NCI-H446 treated with DMSO at 0.1 percent for 48 hours (cell line): ENCODE measurements around the gene VSTM4.

ENCODE experiments used
- DNase-seq: peaks from one replicate; lab custom pipeline; 2025; lab: John Stamatoyannopoulos, UW

Gene VSTM4

GRCh38 chr10:49115015-49115795, at the start of gene VSTM4:
TSS of gene VSTM4 (minus strand) at chr10:49115522. CDS start at chr10:49115485, 37 bp downstream.
- no peak for DNase-seq

DNA sequence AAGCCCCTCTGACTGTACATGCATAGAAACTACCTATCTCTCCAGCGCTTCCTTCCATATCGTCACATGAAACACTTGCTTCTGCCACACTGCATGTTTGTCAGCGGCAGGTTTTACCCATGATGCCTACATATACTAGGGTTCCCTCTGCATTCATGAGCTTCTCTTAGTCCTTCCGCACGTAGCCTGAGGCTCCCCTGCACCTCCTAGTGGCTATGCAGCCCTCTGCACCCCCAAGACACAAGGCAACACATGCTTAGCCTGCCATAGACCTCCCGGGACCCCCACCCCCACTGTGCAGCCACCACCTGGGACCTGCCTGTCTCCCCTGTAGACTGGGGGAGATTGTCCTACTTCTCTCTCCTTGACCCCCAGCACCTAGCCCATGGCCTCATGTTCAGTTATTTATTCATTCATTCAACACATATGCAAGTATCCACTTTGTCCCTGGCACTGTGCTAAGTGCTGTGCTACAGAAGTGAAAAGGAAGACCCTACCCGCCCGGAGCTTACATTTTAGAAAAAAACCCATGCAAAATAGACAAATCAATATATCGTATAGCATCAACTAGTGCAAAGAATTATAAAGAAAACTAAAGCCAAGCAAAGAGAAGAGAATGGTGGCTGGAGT, 49.4 kb upstream of the VSTM4 start:
- DNase-seq: no peak

- no peak for DNase-seq
Measured at GRCh38 chr10:49163741-49164140, 48.4 kb upstream of the VSTM4 start.

DNA sequence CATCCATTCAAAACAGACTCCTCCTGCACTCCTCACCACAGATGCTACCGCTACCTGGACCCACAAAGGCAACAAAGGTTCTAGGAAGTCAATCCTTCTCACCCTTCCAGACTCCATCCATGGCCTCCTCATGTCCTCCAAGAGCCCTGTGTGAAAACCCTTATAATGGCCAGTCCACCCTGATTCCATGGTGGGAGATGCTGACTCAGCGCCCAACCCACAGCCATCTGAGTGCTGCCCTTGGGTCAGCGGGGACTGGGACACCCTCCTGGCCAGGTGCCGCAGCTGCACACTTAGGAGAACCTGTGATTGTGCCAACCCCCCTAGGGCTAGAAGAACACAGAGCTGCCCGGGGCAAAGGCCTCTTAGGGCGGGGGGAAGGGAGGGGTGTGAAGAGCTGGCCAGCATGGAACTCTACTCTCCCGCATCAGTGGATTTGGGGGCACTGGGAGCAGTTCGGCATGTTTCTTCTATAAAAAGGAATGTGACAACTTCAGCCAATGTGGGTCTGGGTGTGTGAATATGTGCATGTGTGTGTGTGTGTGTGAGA, 47.5 kb upstream of the VSTM4 start:
- DNase-seq: no peak

GRCh38 chr10:49162063-49162462, 46.7 kb upstream of the VSTM4 start:
- DNase-seq: no peak

DNA sequence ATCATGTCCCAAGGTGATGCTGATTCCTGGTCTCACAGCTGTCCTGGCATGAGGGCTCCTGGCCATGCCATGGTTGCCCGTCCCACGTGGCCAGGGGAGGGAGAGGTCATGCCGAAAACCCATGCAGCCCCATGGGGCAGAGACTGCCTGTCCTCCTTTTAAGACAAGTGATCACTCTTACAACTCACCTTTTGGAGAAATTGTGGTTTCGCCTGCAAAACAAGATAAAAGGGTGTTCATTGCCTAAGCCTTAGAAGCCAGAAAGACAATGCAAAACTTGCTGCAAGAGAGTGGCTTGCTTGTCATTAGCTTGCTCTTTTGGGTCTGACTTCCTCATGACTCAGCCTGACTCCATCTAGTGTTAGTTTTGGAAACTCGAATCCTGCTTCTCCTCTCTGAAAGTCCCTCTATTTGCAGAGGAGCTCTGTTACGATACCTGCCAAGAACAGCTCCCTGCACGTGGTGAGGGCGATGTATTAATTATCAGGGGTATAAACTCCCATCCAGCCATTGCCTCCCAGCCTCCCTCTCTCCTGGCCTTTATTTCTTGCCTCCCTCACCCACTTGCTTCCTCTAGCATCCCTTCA, 46.2 kb upstream of the VSTM4 start:
- DNase-seq: no peak

GRCh38 chr10:49160814-49161213, 45.5 kb upstream of the VSTM4 start:
- DNase-seq: no peak

DNA sequence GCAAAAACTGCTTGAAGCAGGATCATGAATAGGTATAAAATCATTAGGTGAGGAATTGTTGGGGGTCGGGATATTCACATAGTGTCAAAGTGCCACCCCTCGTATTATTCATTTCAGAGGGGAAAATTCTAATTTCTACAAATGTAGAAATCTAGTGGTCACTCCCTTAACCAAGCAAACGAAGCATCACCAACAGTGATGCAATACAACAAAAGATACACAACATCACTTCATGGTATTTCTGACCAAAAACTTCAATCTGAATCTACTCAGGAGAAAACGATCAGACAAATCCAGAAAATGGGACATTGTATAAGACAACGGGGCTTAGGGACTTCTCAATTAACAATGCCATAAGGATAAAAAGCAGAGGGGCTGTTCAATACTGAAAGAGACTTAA, 44.8 kb upstream of the VSTM4 start:
- DNase-seq: no peak

DNA sequence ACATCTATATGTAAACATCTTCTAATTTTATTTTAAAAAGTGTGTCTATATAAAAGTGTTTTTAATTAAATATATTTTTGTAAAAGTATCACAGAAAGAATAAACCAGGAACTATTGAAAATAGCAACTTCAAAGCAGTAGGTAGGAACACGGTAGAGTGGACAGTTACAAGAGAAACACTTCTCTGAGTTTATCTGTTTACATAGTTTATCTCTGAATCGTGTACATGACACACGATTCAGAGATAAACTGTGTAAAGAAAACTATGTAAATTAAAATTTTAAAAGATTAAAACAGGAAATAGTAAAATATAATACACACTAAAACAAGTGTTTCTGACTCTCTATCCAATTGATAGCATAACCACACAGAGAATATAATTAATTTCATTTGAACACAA, 43.6 kb upstream of the VSTM4 start:
- no peak for DNase-seq

DNA sequence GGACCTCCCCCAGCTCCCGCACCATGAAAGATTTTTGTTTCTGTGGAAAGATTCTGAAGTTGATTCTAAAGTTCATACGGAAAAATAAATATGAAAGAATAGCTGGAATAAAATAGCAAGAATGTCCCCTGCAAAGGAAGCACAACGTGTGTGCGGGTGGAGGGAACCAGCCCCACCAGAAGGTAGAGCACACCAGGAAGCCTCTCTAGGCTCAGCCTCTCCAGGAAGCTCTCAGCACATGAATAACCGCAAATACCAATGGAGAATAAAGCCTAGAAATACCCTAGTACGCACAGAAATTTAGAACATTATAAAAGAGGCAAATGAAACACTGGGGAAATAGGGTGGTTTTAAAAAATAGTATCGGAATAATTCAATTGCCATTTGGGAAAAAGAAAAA, 43.1 kb upstream of the VSTM4 start:
- DNase-seq: no peak

- no peak for DNase-seq
Measured at GRCh38 chr10:49157229-49157628, 41.9 kb upstream of the VSTM4 start.

DNA sequence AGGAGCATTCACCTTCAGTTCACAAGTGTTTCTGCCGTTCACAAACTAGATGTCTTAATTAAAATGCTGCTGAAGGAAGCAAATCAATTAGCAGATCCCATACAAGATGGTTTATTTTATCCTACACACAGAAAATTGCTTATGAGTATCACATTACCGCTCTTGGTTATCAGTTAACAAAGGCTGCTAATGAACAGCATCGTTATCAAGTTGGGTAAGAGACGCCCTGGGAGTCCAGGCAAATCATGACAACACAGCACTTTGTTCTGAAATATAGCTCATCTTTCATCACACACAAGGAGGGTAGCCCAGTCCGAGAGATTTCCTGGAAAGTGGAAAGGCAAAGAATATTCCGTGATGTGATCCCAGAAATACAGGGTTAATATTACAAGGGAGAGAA, 39.3 kb upstream of the VSTM4 start:
- no peak for DNase-seq

DNA sequence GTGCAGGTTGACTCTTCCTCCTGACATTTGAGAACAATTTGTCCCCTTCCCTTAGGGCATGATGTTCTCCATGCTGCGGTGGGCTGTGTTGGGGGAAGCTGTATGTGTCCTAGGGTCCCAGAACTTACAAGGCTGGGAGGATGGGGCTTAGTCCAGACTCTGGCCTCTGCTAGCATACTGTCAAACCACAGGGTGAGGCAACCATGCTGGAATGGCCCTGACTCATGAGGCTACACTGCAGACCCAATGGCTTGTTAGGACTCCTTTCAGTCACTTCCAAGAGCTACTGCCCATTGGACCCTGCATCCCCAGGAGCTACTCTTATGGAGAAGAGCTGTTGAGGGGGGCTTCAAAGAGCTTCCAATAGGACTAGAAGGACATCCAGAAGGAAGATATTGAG, 38.6 kb upstream of the VSTM4 start:
- no peak for DNase-seq

- DNase-seq: no peak
Measured at GRCh38 chr10:49153115-49153514, 37.8 kb upstream of the VSTM4 start.

GRCh38 chr10:49152663-49153062, 37.3 kb upstream of the VSTM4 start:
- no peak for DNase-seq

DNA sequence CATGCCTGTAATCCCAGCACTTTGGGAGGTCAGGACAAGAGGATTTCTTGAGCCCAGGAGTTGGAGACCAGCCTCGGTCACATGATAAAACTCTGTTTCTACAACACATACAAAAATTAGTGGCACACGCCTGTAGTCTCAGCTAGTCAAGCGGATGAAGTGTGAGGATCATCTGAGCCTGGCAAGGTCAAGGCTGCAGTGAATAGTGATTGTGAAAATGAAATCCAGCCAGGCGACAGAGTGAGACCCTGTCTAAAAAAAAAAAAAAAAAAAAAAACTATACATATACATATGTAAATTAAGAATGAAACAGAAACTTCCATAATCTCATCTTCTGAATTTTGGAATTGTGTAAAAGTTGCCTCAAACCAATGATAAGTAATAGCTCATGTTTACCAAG, 36.7 kb upstream of the VSTM4 start:
- DNase-seq: no peak

DNA sequence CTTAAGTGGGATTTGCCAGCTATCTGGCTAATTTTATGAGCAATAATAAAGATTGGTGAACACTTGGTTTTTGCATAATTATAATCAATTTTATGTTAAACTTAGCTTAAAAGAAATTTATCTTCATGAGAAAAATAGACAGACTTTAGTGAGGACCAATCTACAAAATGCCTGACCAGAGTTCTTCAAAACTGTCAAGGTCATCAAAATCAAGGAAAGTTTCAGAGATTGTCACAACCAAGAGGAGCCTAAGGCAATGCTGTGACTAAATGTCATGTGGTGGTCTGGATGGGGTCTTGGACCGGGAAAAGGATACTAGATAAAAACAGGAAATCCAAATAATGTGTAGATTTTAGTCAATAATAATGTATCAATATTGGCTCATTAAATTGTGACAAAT, 36.2 kb upstream of the VSTM4 start:
- DNase-seq: no peak

GRCh38 chr10:49151025-49151445, 35.7 kb upstream of the VSTM4 start:
- DNase-seq: no peak

GRCh38 chr10:49150426-49150825, 35.1 kb upstream of the VSTM4 start:
- no peak for DNase-seq

GRCh38 chr10:49149881-49150280, 34.6 kb upstream of the VSTM4 start:
- no peak for DNase-seq

DNA sequence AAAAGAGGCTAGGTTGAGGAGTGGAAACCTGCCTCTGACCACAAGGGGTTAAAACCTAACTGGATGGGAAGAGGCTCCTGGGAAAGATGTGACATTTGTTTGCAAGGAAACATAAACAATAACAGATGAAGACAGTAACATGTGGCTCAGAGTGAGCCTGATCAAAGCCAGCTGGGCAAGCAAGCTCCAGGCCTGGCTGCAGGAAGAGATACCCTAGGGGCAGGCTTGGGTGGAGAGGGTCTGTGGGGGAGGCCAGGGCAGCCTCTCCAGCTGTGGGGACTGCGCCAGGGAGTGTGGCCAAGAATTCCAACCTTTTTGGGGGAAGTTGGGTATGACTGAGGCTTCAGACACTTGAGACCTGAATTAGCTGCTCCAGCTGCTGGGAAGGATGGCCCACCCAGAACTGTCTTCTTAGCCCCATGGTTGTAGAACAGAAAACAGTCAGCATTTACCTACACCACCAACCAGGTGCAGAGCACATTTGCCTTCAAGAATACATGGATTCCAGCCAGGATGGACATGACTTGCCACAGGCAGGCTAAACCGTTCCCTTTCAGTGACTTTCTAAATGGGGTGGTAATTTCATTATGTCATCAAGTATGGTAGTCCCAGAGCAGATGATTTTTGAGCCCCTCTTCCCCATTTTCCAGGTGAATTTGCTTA, 28.9 kb upstream of the VSTM4 start:
- DNase-seq: no peak

DNA sequence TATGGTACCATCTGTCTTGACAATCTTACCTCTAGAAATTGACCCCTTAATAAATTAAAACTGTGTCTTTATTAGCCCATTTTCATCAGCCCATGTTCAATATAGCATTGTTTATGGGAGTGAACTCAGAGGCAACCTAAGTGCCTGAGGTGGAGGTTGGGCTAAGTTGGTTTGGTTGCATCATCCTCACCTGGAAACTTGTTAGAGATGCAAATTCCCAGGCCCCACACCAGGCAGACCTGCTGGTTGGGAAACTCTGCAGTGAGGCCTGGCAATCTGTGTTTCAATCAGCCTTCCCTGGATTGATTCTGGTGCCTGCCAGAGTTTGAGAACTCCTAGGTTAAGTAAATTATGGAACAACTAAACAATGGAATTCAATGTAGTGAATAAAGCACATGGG, 27.9 kb upstream of the VSTM4 start:
- no peak for DNase-seq
